ENCODE data around the gene ACAP3.

The ACAP3 gene

GRCh38 chr1:1344655-1345361, 37.1 kb upstream of the ACAP3 start:
- no peak for DNase-seq

GRCh38 chr1:1343811-1344421, 36.2 kb upstream of the ACAP3 start:
- no peak for DNase-seq

GRCh38 chr1:1342584-1343115, 34.9 kb upstream of the ACAP3 start:
- no peak for DNase-seq

GRCh38 chr1:1342061-1342562, 34.4 kb upstream of the ACAP3 start:
- no peak for DNase-seq

- DNase-seq: no peak
Observed at GRCh38 chr1:1341549-1342021, 33.9 kb upstream of the ACAP3 start.

GRCh38 chr1:1340791-1341548, 33.2 kb upstream of the ACAP3 start:
- DNase-seq: no peak

- DNase-seq: no peak
Observed at GRCh38 chr1:1340185-1340584, 32.5 kb upstream of the ACAP3 start.

- no peak for DNase-seq
Observed at GRCh38 chr1:1338278-1338677, 30.5 kb upstream of the ACAP3 start.

GRCh38 chr1:1337793-1338147, 30.0 kb upstream of the ACAP3 start:
- peak; percentile 30 for DNase-seq

- no peak for DNase-seq
Observed at GRCh38 chr1:1336931-1337792, 29.4 kb upstream of the ACAP3 start.

- no peak for DNase-seq
Observed at GRCh38 chr1:1336446-1336845, 28.7 kb upstream of the ACAP3 start.

GRCh38 chr1:1335792-1336248, 28.1 kb upstream of the ACAP3 start:
- DNase-seq: no peak

- no peak for DNase-seq
Observed at GRCh38 chr1:1335283-1335682, 27.6 kb upstream of the ACAP3 start.

GRCh38 chr1:1334835-1335234, 27.1 kb upstream of the ACAP3 start:
- DNase-seq: no peak

GRCh38 chr1:1333551-1334241, 26.0 kb upstream of the ACAP3 start:
- no peak for DNase-seq

GRCh38 chr1:1332774-1333480, 25.2 kb upstream of the ACAP3 start:
- DNase-seq: no peak

GRCh38 chr1:1332031-1332755, 24.5 kb upstream of the ACAP3 start:
- no peak for DNase-seq

GRCh38 chr1:1331068-1331965, 23.6 kb upstream of the ACAP3 start, which contains the start of gene TAS1R3:
TAS1R3 (plus strand) TSS chr1:1331280; CDS start chr1:1331346, 66 bp downstream.
- no peak for DNase-seq
